ENCODE measurements around the gene ITGB1BP2.
"Not testable (repeated sequence)": the region's sequence is repeated elsewhere in the genome, so short reads cannot be mapped to it uniquely, and the experiment has no call there.

ITGB1BP2 gene

GRCh38 chrX:71349867-71350266 lies 48.3 kb downstream of the ITGB1BP2 start:
- not testable (repeated sequence) for H3K27ac ChIP-seq (ENCODE audit: low read depth, low read length); H3K36me3 ChIP-seq (ENCODE audit: control insufficient read depth in 1 of 2, insufficient read depth in 2 of 2, low read length in 2 of 2); H3K27me3 ChIP-seq (ENCODE audit: control insufficient read depth in 1 of 2, insufficient read depth in 2 of 2, low read length in 2 of 2); H3K9me3 ChIP-seq (ENCODE audit: control insufficient read depth in 1 of 2, low read length in 2 of 2); H3K4me1 ChIP-seq (ENCODE audit: control insufficient read depth in 1 of 2, insufficient read depth in 2 of 2, low read length in 2 of 2); H3K4me3 ChIP-seq (ENCODE audit: low read depth in 1 of 2, low read length in 2 of 2); H3K9ac ChIP-seq (ENCODE audit: low read depth in 1 of 2, low read length in 2 of 2)

- not testable (repeated sequence) for H3K9ac ChIP-seq (ENCODE audit: low read depth in 1 of 2, low read length in 2 of 2); H3K27ac ChIP-seq (ENCODE audit: low read depth, low read length); H3K4me1 ChIP-seq (ENCODE audit: control insufficient read depth in 1 of 2, insufficient read depth in 2 of 2, low read length in 2 of 2); H3K36me3 ChIP-seq (ENCODE audit: control insufficient read depth in 1 of 2, insufficient read depth in 2 of 2, low read length in 2 of 2); H3K27me3 ChIP-seq (ENCODE audit: control insufficient read depth in 1 of 2, insufficient read depth in 2 of 2, low read length in 2 of 2); H3K9me3 ChIP-seq (ENCODE audit: control insufficient read depth in 1 of 2, low read length in 2 of 2); H3K4me3 ChIP-seq (ENCODE audit: low read depth in 1 of 2, low read length in 2 of 2)
These were observed 50.9 kb downstream of the ITGB1BP2 start for GRCh38 chrX:71352439-71352838.

Measured in duodenal mucosa (tissue), 2 donors.